H9 (cell line): ENCODE data around the gene VTN. TPM values are rescaled to one million over a fixed set of nuclear protein-coding genes. Genes with fewer than 3 reads are reported as not detected.
A peak's percentile ranks its signal among the peaks of the same experiment; 100 is the strongest.

Experiments used
- DNase-seq: peaks from one replicate; pipeline ENCODE4 v3.0.0-alpha.2; 2017
- H2AFZ ChIP-seq: one replicate; pipeline ENCODE4 v1.6.1; 2013; ENCODE audit warnings: mild to moderate bottlenecking, low read length, control low read depth, moderate library complexity
- H2AK5ac ChIP-seq: 2 replicates; pipeline ENCODE4 v1.6.1; 2013; ENCODE audit warnings: low read length, control low read depth, mixed read lengths; ENCODE audit not compliant: insufficient read length
- H2BK120ac ChIP-seq: one replicate; pipeline ENCODE4 v1.6.1; 2013; ENCODE audit warnings: low read depth, mild to moderate bottlenecking, low read length, control low read depth, inconsistent platforms; ENCODE audit not compliant: poor library complexity, severe bottlenecking
- H2BK12ac ChIP-seq: 2 replicates; pipeline ENCODE4 v1.6.1; 2013; ENCODE audit warnings: low read length, control low read depth, mixed read lengths, low read depth; ENCODE audit not compliant: insufficient read length
- H2BK15ac ChIP-seq: 2 replicates; pipeline ENCODE4 v1.6.1; 2013; ENCODE audit warnings: low read depth, low read length, control low read depth
- H2BK20ac ChIP-seq: one replicate; pipeline ENCODE4 v1.6.1; 2013; ENCODE audit warnings: low read depth, mild to moderate bottlenecking, low read length, control low read depth, inconsistent platforms; ENCODE audit not compliant: poor library complexity, severe bottlenecking
- H2BK5ac ChIP-seq: 2 replicates; pipeline ENCODE4 v1.6.1; 2013; ENCODE audit warnings: low read length, control low read depth, mixed read lengths; ENCODE audit not compliant: insufficient read length
- H3K14ac ChIP-seq: 2 replicates; pipeline ENCODE4 v1.6.1; 2013; ENCODE audit warnings: low read length, control low read depth; ENCODE audit not compliant: insufficient read depth
- H3K18ac ChIP-seq: 2 replicates; pipeline ENCODE4 v1.6.1; 2013; ENCODE audit warnings: low read depth, mild to moderate bottlenecking, mixed read lengths, low read length, control low read depth; ENCODE audit not compliant: insufficient read length
- H3K23ac ChIP-seq: 2 replicates; pipeline ENCODE4 v1.6.1; 2013; ENCODE audit warnings: low read length, control low read depth, mixed read lengths, low read depth; ENCODE audit not compliant: insufficient read length
- H3K23me2 ChIP-seq: 2 replicates; pipeline ENCODE4 v1.6.1; 2013; ENCODE audit warnings: low read depth, mild to moderate bottlenecking, mixed read lengths, low read length, control low read depth; ENCODE audit not compliant: insufficient read length, poor library complexity, severe bottlenecking
- H3K27ac ChIP-seq: 2 replicates; pipeline ENCODE4 v1.5.1; 2013; ENCODE audit warnings: low read length, control low read depth, mixed read lengths, low read depth; ENCODE audit not compliant: insufficient read length
- H3K27me3 ChIP-seq: 2 replicates; pipeline ENCODE4 v1.6.1; 2013; ENCODE audit warnings: low read length, control low read depth, inconsistent platforms; ENCODE audit not compliant: insufficient read depth
- H3K4ac ChIP-seq: 2 replicates; pipeline ENCODE4 v1.6.1; 2013; ENCODE audit warnings: low read depth, mild to moderate bottlenecking, control low read depth, inconsistent platforms, low read length, moderate library complexity
- H3K4me1 ChIP-seq: 2 replicates; pipeline ENCODE4 v1.6.1; 2013; ENCODE audit warnings: low read length, control low read depth, inconsistent platforms; ENCODE audit not compliant: insufficient read depth
- H3K4me2 ChIP-seq: 2 replicates; pipeline ENCODE4 v1.6.1; 2013; ENCODE audit warnings: low read length, control low read depth, mixed read lengths; ENCODE audit not compliant: insufficient read length, insufficient read depth
- H3K56ac ChIP-seq: 2 replicates; pipeline ENCODE4 v1.6.1; 2013; ENCODE audit warnings: low read depth, mild to moderate bottlenecking, mixed read lengths, low read length, control low read depth; ENCODE audit not compliant: insufficient read length
- H3K79me1 ChIP-seq: 2 replicates; pipeline ENCODE4 v1.6.1; 2013; ENCODE audit warnings: low read depth, mild to moderate bottlenecking, moderate library complexity, low read length, control low read depth, inconsistent platforms; ENCODE audit not compliant: insufficient read depth, poor library complexity, severe bottlenecking
- H3K79me2 ChIP-seq: 2 replicates; pipeline ENCODE4 v1.6.1; 2013; ENCODE audit warnings: low read length, control low read depth, inconsistent platforms; ENCODE audit not compliant: insufficient read depth
- H3K9ac ChIP-seq: 2 replicates; pipeline ENCODE4 v1.6.1; 2013; ENCODE audit warnings: low read length, control low read depth, mixed read lengths; ENCODE audit not compliant: insufficient read length; ENCODE audit errors: extremely low read depth
- H3K9me3 ChIP-seq: one replicate; pipeline ENCODE4 v1.6.1; 2013; ENCODE audit warnings: low read depth, low read length, inconsistent platforms; ENCODE audit not compliant: control insufficient read depth
- H3T11ph ChIP-seq: one replicate; pipeline ENCODE4 v1.6.1; 2013; ENCODE audit warnings: mild to moderate bottlenecking, low read length, control low read depth, inconsistent platforms
- H4K20me1 ChIP-seq: one replicate; pipeline ENCODE4 v1.6.1; 2013; ENCODE audit not compliant: control insufficient read depth, insufficient read length, insufficient read depth
- H4K5ac ChIP-seq: 2 replicates; pipeline ENCODE4 v1.6.1; 2013; ENCODE audit warnings: low read depth, mild to moderate bottlenecking, mixed read lengths, low read length, control low read depth; ENCODE audit not compliant: insufficient read length
- H4K8ac ChIP-seq: replicated peaks from 2 replicates; pipeline ENCODE4 v1.6.1; 2013; ENCODE audit warnings: low read length, control low read depth, mixed read lengths, low read depth; ENCODE audit not compliant: insufficient read length
- H4K91ac ChIP-seq: 2 replicates; pipeline ENCODE4 v1.6.1; 2013; ENCODE audit warnings: low read depth, mild to moderate bottlenecking, moderate library complexity, mixed read lengths, low read length, control low read depth; ENCODE audit not compliant: insufficient read length
- H3K27ac Mint-ChIP-seq, 3 experiments: 2 replicates in 2 of 3; 3 replicates in 1 of 3; pipeline ENCODE4 v1.8.0; 2020 to 2021; ENCODE audit warnings: mixed read lengths in 3 of 3, mild to moderate bottlenecking in 1 of 3, moderate library complexity in 1 of 3
- H3K27me3 Mint-ChIP-seq: 2 replicates; pipeline ENCODE4 v1.8.0; 2021; ENCODE audit warnings: low read depth, mild to moderate bottlenecking, moderate library complexity, mixed read lengths
- H3K36me3 Mint-ChIP-seq, 3 experiments: 2 replicates in 2 of 3; 3 replicates in 1 of 3; pipeline ENCODE4 v1.8.0; 2020 to 2021; ENCODE audit warnings: low read depth in 3 of 3, mixed read lengths in 3 of 3; ENCODE audit not compliant: insufficient read depth in 1 of 3
- H3K4me1 Mint-ChIP-seq, 2 experiments: 2 replicates each; pipeline ENCODE4 v1.8.0; 2020; ENCODE audit warnings: mixed read lengths in 2 of 2
- H3K4me3 Mint-ChIP-seq, 2 experiments: 2 replicates in 1 of 2; 3 replicates in 1 of 2; pipeline ENCODE4 v1.8.0; 2020 to 2021; ENCODE audit warnings: mild to moderate bottlenecking in 2 of 2, mixed read lengths in 2 of 2, moderate library complexity in 1 of 2
- H3K9me3 Mint-ChIP-seq, 2 experiments: 2 replicates in 1 of 2; 3 replicates in 1 of 2; pipeline ENCODE4 v1.8.0; 2020; ENCODE audit warnings: mild to moderate bottlenecking in 2 of 2, mixed read lengths in 2 of 2, moderate library complexity in 1 of 2
- CTCF ChIP-seq: fragments of 200-600 bp; sonication (generic); conservative IDR thresholded peaks from 3 replicates; pipeline ENCODE4 v1.8.0; 2021; ENCODE audit warnings: antibody characterized with exemption, mild to moderate bottlenecking
- WGBS: extraction: QIAGEN DNeasy Blood & Tissue Kit; methylation state at CpG from one replicate; pipeline ENCODE4 v1.1.7; 2013; ENCODE audit warnings: missing lambda C conversion rate, low lambda C conversion rate, mixed read lengths; ENCODE audit not compliant: insufficient read length; ENCODE audit errors: extremely low coverage; 5-methylcytosine and 5-hydroxymethylcytosine counted together
- total RNA-seq: library from RNA; stranded (reverse); gene quantifications from 2 replicates; pipeline ENCODE4 v1.2.1, GENCODE V29; 2021

VTN gene
- total RNA-seq, 1 experiment from 2014 or later = not detected

DNA sequence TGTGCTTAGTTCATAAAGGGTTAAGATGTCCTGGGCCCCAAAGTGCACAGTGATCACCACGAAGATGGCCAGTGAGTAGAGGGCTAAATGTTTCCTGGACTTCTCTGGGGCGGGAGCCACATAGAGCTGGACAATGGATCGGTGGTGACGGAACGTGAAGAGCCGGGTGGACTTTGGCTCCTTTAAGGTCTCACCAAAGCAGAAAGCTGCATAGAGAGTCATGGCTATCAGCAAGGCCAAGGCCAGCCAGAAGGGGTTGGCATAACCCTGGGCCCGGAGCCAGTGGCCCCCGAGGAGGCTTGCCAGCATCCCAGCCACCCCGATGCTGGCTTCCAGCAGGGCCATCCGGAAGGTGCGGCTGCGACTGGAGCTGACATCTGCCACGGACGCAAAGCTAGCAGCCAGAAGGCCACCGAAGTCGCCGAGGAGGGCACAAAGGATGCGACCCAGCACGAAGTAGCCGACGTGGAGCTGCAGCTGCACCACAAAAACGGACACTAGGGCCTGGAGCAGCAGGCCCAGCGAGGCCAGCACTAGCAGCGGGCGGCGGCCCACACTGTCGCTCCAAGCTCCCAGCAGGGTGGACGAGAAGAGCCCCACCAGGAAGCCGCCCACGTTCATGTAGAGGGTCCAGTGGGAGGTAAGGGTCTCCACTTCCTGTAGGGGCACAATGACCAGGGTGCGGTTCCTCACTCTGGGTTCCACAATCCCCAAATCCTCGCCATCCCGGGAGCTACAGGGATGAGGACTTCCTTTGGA lies 34.9 kb upstream of the VTN start:
- Mint-ChIP-seq H3K4me3 (peak overlapping the region; percentile 68 to 81), H3K9me3 (no peaks in the 10 kb centered on the region), H3K36me3 (peaks cover 0 to 6% (median 0%) of the 10 kb centered on the region in 3 experiments; a peak in 2 of 7 replicates), H3K27me3 (peaks cover 59% of the 10 kb centered on the region), H3K27ac (peak overlapping the region in 1 of 3 experiments; percentile 88; a peak in 1 of 7 replicates), H3K4me1 (peaks cover 61 to 66% of the 10 kb centered on the region in 2 experiments)
- Histone ChIP-seq H3K4ac (no peak overlapping the region), H3K18ac (peak overlapping the region; percentile 41), H3K79me1 (no peaks in the 10 kb centered on the region), H4K8ac (no peak overlapping the region), H3K56ac (no peak overlapping the region), H3K23ac (no peak overlapping the region), H2BK15ac (no peak overlapping the region), H3K27me3 (no peaks in the 10 kb centered on the region; the same call in 1 of the 2 replicates), H4K5ac (no peak overlapping the region), H3K9me3 (no peaks in the 10 kb centered on the region), H4K91ac (no peak overlapping the region), H2BK5ac (no peak overlapping the region), H3K23me2 (peaks cover 9% of the 10 kb centered on the region), H2BK120ac (no peak overlapping the region), H2AFZ (no peak overlapping the region), H4K20me1 (no peaks in the 10 kb centered on the region), H3K27ac (no peak overlapping the region), H2BK20ac (no peak overlapping the region), H3K4me1 (peaks cover 15% of the 10 kb centered on the region; the same call in 1 of the 2 replicates), H3K14ac (peak overlapping the region; percentile 46), H2AK5ac (no peak overlapping the region), H3T11ph (no peak overlapping the region), H3K79me2 (no peaks in the 10 kb centered on the region), H3K9ac (peak overlapping the region; percentile 29), H3K4me2 (peak overlapping the region; percentile 39), H2BK12ac (no peak overlapping the region)
- peak; percentile 60 for DNase-seq
- no CpG with 5 or more reads among the region's 33 CpGs for WGBS
- TF ChIP-seq CTCF = no peak
